SW 1271 (cell line): Measurements from ENCODE around the gene ITGA2B.
A peak's percentile ranks its signal among the peaks of the same experiment; 100 is the strongest.
"Not testable (repeated sequence)": the region's sequence is repeated elsewhere in the genome, so short reads cannot be mapped to it uniquely, and the experiment has no call there.

Experiments
- DNase-seq, 2 experiments: peaks; one replicate each; lab custom pipeline; 2025; lab: John Stamatoyannopoulos, UW

The ITGA2B gene

DNA sequence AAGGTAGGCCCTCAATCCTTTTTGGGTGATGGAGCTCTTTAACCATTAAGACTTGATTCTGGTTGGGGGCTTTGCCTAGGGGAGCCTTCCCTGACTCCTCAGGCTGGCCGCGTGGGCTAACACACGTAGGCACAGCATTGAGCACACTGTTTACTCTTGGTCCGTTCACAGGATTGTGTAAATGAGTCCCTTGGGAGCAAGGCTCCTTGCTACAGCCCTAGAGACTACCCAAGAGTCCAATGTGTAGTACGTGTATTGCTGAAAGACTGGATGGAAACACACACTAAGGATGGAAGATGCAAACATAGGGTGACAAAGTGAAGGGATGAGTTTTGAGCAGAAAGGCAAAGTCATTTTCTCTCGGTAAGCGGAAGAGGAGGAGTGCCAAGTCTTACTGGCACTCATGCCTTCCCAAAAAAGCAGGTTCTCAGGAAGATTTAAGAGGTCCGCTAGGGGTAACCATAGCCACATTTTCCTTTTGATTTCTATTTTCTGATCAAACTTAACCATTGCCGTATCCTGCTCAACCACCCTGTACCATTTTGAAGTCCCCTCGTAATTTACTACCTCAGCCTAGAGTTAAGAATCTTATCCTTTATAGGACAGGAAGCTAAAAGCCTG is 911 bp upstream of the ITGA2B start:
- no peak for DNase-seq

GRCh38 chr17:44389723-44390202 is 314 bp upstream of the ITGA2B start:
- DNase-seq = no peak

DNA sequence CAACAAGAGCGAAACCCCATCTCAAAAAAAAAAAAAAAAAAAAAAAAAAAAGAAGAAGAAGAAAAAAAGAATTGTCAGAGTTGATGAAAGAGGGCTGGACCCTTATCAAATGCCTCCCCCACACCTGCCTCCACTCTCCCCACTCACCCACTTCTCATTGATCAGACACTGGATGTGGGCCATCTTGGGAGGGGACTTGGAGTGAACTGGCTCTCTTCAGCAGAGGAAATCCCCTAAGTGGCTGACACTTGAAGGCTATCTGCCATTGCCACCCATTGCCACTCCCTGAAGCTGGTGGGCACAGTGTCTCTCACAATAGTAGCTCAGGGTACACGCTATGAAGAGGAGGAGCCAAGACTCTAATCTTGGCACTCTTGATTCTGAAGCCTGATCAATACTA is 1.6 kb downstream of the ITGA2B start:
- no peak for DNase-seq

DNA sequence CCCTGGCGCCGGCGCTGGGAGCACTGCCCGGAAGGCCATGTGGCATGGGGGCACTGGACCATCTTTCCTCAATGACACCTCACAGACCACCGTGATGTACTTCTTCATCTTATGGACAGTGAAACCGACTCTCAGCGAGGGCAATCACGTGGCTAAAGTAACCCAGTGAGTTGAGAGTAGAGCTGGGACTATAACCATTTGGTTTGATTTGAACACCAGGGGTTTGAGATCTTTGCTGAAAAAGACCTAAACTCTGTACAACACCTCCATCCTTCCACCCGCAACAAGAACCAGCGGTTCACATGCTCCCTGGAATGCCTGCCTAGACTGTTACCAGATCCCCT is 3.3 kb downstream of the ITGA2B start:
- no peak for DNase-seq

- peak in 1 of 2 experiments; percentile 42 for DNase-seq
These were observed 3.9 kb downstream of the ITGA2B start for GRCh38 chr17:44385287-44386181.

DNA sequence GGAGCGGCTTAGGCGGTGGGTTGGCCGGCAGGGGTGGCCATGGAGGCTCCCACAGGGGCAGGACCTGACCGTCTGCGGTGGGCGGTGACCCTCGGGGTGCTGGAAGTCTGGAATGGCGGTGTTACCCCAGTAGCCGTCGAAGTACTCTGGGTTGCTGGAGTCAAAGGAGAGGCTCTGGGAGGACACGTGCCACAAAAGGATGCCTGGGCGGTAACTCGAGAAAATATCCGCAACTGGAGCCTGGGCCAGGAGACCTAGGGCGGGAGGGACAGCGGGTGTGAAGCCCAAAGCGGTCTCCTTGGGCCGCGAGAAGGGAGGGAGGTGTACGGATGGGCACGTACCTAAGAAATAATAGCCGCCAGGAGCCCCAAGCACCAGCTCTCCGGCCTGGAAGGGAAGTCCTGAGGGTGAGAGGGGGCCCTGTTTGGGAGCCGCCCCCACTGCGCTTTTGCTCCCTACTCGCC is 4.6 kb downstream of the ITGA2B start:
- DNase-seq = no peak

DNA sequence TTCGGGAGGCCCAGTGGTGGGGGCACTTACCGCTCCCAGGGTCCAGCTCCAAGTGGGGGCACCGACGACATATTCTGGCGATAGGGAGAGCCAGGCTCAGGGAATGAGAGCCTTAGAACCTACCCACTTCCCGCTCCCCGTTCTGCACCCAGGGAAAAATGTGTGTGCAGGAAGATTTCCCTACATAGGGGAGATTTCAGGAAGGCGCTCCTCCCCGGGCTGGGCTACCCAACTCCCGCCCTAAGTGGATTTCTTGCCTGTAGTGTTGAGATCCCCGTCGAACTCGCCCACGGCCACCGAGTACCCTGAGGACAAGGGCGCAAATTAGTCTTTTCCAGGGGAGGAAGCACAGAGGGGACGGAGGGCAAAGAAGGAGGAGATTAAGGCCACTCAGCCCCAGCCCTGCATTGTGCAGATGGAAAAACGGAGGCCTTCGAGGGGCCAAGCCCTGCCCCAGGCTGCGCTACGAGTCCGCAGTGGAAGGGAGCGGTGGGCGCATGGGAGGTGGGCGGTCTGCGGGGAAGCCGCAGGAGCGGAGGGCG is 5.1 kb downstream of the ITGA2B start:
- DNase-seq = no peak

GRCh38 chr17:44383861-44384260 is 5.6 kb downstream of the ITGA2B start:
- no peak for DNase-seq

DNA sequence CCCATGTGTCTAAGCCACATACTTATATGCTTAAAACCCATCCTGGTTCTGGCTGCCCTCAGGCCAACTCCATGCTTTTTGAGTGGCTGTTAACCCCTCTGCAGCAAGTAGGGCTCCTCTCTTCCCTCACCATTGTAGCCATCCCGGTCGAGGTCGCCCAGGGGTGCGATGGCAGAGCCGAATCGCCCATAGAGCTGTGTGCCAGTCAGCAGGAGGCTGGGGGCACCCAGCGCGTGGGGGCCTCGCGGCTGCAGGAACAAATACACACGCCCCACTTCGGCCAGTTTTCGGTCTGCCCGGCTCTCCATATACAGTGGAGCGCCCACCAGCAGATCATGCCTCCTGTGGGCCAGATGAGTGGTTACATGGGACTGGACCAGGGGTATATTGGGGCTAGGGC is 6.1 kb downstream of the ITGA2B start:
- DNase-seq = no peak

DNA sequence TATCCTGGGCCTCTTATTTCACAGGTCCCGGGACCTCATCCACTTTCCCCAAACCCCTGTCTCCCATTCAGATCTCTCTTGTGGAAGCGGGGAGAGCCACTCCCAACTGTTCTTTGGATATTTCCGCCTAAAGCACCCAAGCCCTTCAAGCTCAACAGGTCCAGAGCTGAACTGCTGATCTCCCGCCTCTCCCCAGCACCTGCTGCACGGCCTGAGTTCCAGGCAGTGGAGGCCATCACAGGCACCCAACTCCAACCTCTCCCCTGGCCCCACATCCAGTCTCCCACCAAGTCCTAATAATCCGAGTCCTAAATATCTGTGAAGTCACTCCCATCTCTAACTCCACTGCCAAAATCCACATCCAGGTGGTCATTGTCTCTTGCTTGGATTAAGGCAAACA is 6.5 kb downstream of the ITGA2B start:
- no peak for DNase-seq

DNA sequence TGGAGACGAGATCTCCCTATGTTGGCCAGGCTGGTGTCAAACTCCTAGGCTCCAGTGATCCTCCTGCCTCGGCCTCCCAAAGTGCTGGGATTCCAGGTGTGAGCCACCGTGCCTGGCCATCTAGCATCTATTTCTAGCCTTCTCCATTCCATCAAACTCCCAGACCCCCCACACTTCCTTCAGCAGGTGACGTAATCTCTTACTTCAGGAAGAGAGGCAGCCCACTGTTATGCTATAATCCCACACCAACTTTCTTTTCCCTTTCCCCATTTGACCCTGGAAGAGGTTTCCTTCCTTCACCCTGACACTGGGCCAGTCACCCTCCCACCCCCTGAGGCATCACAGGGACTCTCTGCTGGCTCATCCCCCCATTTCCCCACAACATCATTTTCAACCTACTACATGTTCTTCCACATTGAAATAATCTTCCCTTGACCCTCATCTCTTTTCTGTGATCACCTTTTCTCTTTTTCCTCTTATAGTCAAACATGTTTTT is 7.6 kb downstream of the ITGA2B start:
- DNase-seq = no peak

GRCh38 chr17:44380767-44381166 is 8.7 kb downstream of the ITGA2B start:
- DNase-seq = no peak

DNA sequence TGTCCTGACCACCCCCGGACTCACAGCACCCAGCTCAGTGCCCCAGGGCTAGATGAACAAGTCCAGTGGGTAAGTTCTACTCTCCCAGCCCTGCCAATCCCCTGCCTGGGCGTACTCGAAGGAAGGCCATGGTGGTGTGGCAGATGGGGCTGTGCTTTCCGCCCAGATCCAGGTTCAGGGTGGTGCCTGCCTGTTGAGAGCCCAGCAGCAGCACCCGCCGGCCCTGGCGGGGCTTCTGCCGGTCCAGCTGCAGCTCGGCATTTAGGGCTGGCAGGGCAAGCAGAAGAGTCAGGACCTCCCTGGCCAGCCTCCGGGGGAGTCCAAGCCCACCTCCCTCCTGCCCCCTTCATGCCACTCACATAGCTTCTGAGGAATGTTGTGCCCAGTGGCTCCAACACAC is 9.6 kb downstream of the ITGA2B start:
- DNase-seq = no peak

GRCh38 chr17:44378171-44378705 is 11.2 kb downstream of the ITGA2B start:
- DNase-seq = no peak

DNA sequence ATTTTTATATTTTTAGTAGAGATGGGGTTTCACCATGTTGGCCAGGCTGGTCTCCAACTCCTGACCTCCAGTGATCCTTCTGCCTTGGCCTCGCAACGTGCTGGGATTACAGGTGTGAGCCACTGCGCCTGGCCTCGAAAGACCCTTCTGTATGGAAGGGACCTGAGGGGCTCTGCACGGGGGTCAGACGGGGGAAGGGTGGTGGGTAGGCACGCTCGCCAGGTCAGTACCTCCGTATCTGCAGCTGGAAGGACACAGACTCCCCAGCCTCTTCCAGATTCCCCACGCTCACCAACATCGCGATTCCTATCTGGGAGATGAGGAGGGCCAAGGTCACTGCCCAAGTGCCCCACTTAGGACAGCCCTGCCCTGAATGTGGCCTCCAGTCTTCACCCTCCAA is 12.7 kb downstream of the ITGA2B start:
- DNase-seq = no peak

DNA sequence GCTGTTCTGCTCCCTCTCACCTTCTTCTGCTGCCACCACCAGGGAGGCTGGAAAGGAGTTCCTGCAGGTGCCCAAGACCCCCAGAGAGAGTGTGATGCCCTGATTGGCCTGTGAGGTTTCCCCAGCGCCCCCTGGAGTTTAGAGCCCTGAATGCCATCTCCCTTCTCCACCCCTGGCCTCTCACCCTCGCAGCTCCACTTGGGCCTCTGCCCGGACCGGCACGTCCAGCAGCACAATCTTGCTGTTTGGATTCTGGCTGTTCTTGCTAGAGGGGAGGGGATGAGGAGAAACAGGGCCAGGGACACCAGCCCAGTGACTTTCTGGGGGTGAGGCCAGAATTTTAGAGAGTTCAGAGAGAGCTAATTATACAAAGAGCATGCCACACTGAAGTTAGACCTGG is 13.3 kb downstream of the ITGA2B start:
- DNase-seq = no peak

- no peak for DNase-seq
These were observed 14.0 kb downstream of the ITGA2B start for GRCh38 chr17:44375196-44376017.

DNA sequence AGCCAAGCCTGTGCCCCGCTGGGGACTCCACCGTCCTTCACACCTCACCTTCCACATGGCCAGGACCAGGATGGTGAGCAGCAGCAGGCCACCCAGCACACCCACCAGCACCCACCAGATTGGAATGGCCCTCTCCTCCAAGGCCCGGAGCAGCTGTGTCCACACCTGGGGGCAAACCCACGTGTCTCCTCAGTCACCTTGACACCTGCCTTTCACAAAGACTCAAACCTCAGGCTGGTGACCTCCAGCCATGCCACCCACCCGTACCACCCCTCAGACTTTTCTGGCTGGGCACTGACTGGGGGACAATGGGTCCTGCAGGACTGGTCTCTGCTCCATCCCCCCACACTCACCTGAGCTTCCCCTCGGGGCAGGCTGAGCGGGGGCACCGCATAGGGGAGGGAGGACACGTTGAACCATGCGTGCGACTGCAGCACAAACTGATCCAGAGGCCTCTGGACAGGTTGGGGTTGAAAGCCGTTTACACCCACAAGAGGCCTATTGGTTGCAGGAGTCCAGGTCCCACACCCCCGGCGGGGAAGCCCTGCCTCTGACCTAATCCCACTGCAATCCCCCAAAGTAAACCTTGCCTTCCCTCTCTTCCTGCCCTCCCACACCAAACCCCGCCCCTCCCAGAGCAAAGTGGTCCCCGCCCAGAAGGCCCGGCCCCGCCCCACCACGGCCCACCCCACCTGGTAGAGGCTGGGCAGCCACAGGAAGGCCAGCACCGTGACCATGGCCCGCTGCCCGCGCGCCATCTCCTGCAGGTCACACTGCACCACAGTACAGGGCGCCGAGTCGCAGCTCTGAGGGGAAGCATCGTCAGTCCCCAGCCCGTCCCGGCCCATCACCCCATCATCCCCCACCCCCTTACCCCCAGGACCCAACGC is 14.9 kb downstream of the ITGA2B start:
- DNase-seq = no peak

- no peak for DNase-seq
These were observed 17.4 kb downstream of the ITGA2B start for GRCh38 chr17:44372036-44372435.

DNA sequence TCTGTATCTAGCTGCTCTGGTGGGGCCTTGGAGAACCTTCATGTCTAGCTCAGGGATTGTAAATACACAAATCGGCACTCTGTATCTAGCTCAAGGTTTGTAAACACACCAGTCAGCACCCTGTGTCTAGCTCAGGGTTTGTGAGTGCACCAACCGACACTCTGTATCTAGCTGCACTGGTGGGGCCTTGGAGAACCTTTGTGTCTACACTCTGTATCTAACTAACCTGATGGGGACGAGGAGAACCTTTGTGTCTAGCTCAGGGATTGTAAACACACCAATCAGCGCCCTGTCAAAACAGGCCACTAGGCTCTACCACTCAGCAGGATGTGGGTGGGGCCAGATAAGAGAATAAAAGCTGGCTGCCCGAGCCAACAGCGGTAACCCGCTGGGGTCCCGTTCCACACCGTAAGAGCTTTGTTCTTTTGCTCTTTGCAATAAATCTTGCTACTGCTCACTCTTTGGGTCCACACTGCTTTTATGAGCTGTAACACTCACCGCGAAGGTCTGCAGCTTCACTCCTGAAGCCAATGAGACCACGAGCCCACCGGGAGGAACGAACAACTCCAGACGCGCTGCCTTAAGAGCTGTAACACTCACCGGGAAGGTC is 19.9 kb downstream of the ITGA2B start:
- not testable (repeated sequence) for DNase-seq
